GM20431 (cell line): Measurements from ENCODE around the gene SPCS3.

Experiments used
- in situ Hi-C: fragments of 300-500 bp; cut with MseI, MboI; formaldehyde crosslinking; loops from one replicate; pipeline ENCODE4 v1.15.0; 2020; ENCODE audit warnings: low sequenced_read_pairs; ENCODE audit not compliant: unreplicated experiment

SPCS3 gene

GRCh38 chr4:176340871-176341685, 21.3 kb downstream of the SPCS3 start:
- in situ Hi-C loops = loop anchor here (10.0 to 25.0 kb wide), 2 partner anchors 304 to 396 kb away; no protein-coding TSS in a partner anchor

- in situ Hi-C loops = loop anchor here (10.0 to 25.0 kb wide), 2 partner anchors 305 to 398 kb away; no protein-coding TSS in a partner anchor
Measured at GRCh38 chr4:176342384-176342783, 22.6 kb downstream of the SPCS3 start.

GRCh38 chr4:176343286-176343685, 23.5 kb downstream of the SPCS3 start:
- in situ Hi-C loops = loop anchor here (10.0 to 25.0 kb wide), 2 partner anchors 306 to 398 kb away; no protein-coding TSS in a partner anchor

GRCh38 chr4:176345346-176345745, 25.6 kb downstream of the SPCS3 start:
- in situ Hi-C loops = loop anchor here (10.0 to 25.0 kb wide), 2 partner anchors 308 to 401 kb away; no protein-coding TSS in a partner anchor

GRCh38 chr4:176346836-176347235, 27.1 kb downstream of the SPCS3 start:
- in situ Hi-C loops = loop anchor here (10.0 to 25.0 kb wide), 2 partner anchors 310 to 402 kb away; no protein-coding TSS in a partner anchor

- in situ Hi-C loops = loop anchor here (25.0 kb wide), 1 partner anchor 687 kb away; no protein-coding TSS in a partner anchor
Measured at GRCh38 chr4:176350671-176351070, 30.9 kb downstream of the SPCS3 start.

GRCh38 chr4:176354884-176355283, 35.1 kb downstream of the SPCS3 start:
- in situ Hi-C loops = loop anchor here (25.0 kb wide), 1 partner anchor 682 kb away; no protein-coding TSS in a partner anchor

- in situ Hi-C loops = loop anchor here (25.0 kb wide), 1 partner anchor 680 kb away; no protein-coding TSS in a partner anchor
Measured at GRCh38 chr4:176357359-176358082, 37.8 kb downstream of the SPCS3 start.

GRCh38 chr4:176358083-176358469, 38.3 kb downstream of the SPCS3 start:
- in situ Hi-C loops = loop anchor here (25.0 kb wide), 1 partner anchor 679 kb away; no protein-coding TSS in a partner anchor

GRCh38 chr4:176359590-176359989, 39.8 kb downstream of the SPCS3 start:
- in situ Hi-C loops = loop anchor here (25.0 kb wide), 1 partner anchor 678 kb away; no protein-coding TSS in a partner anchor

- in situ Hi-C loops = loop anchor here (25.0 kb wide), 1 partner anchor 677 kb away; no protein-coding TSS in a partner anchor
Measured at GRCh38 chr4:176360446-176360845, 40.7 kb downstream of the SPCS3 start.

- in situ Hi-C loops = loop anchor here (25.0 kb wide), 1 partner anchor 674 kb away; no protein-coding TSS in a partner anchor
Measured at GRCh38 chr4:176363072-176363471, 43.3 kb downstream of the SPCS3 start.

GRCh38 chr4:176367771-176368465, 48.2 kb downstream of the SPCS3 start:
- in situ Hi-C loops = loop anchor here (25.0 kb wide), 1 partner anchor 669 kb away; no protein-coding TSS in a partner anchor

- in situ Hi-C loops = loop anchor here (25.0 kb wide), 2 partner anchors 261 to 411 kb away; partner anchors contain the start of gene VEGFC
Measured at GRCh38 chr4:176376032-176376614, 56.4 kb downstream of the SPCS3 start.

- in situ Hi-C loops = loop anchor here (25.0 kb wide), 2 partner anchors 260 to 410 kb away; partner anchors contain the start of gene VEGFC
Measured at GRCh38 chr4:176377780-176378179, 58.0 kb downstream of the SPCS3 start.

GRCh38 chr4:176380352-176381157, 60.8 kb downstream of the SPCS3 start:
- in situ Hi-C loops = loop anchor here (25.0 kb wide), 2 partner anchors 257 to 407 kb away; partner anchors contain the start of gene VEGFC
